GM08714 (cell line): ENCODE data around the gene PALLD.
A peak's percentile ranks its signal among the peaks of the same experiment; 100 is the strongest.
"Not testable (repeated sequence)": the region's sequence is repeated elsewhere in the genome, so short reads cannot be mapped to it uniquely, and the experiment has no call there.

Experiments used
- H3K4me3 ChIP-seq: fragments of 200-500 bp; sonication (Bioruptor generic); 2 replicates; pipeline ENCODE4 v1.5.1; 2014; ENCODE audit warnings: mild to moderate bottlenecking, low read length, inconsistent platforms
- ZNF274 ChIP-seq: IDR thresholded peaks from 2 replicates; pipeline ENCODE4 v1.6.1; 2012; ENCODE audit warnings: mild to moderate bottlenecking, low read depth, low read length

Gene PALLD

DNA sequence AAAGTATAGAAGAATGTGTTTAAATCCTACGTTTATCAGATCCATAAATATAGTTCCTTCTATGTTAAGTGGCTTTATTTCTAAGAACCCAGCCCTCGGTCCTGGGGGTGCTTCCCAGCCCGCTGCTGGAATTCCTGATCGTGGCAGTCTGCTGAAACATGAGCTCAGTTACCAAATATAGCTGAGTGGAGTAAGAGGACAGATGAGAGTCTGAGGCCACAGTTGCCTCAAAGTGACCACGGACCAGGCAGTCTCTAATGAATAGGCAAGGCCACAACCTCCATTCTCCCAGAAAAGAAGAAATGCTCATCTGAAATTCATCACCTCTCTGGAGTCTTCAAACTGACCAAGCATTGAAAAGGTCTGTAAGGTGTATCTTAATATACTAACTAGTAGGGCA is at the start of gene PALLD:
Gene PALLD, plus strand, starts transcription at position 219 of the 400 bp plus-strand sequence.
- H3K4me3 ChIP-seq: no peak within 1 kb of the TSS
- TF ChIP-seq ZNF274: no peak

DNA sequence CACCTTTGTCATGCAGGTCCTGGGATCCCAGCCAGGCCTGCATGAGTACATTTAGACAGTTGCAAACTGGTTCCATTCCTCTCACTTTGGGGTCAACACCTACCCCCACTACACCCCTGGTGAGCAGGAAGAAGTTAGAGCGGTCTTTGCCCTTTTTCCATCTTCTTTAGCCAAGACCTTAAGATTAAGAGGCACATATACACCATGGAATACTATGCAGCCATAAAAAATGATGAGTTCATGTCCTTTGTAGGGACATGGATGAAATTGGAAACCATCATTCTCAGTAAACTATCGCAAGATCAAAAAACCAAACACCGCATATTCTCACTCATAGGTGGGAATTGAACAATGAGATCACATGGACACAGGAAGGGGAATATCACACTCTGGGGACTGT is 47.8 kb upstream of the PALLD start:
- not testable (repeated sequence) for H3K4me3 ChIP-seq

- no peak overlapping the region for H3K4me3 ChIP-seq
- TF ChIP-seq ZNF274: no peak
These were observed 47.0 kb upstream of the PALLD start for GRCh38 chr4:168449719-168450452.

GRCh38 chr4:168451331-168451730 is 45.5 kb upstream of the PALLD start:
- TF ChIP-seq ZNF274: no peak
- no peak overlapping the region for H3K4me3 ChIP-seq

GRCh38 chr4:168451744-168452390 is 45.0 kb upstream of the PALLD start:
- no peak for TF ChIP-seq ZNF274

GRCh38 chr4:168453146-168453545 is 43.7 kb upstream of the PALLD start:
- no peak overlapping the region for H3K4me3 ChIP-seq
- no peak for TF ChIP-seq ZNF274

More at GRCh38 chr4:168451744-168452390, 45.0 kb upstream of the PALLD start:
- no peak overlapping the region for H3K4me3 ChIP-seq

DNA sequence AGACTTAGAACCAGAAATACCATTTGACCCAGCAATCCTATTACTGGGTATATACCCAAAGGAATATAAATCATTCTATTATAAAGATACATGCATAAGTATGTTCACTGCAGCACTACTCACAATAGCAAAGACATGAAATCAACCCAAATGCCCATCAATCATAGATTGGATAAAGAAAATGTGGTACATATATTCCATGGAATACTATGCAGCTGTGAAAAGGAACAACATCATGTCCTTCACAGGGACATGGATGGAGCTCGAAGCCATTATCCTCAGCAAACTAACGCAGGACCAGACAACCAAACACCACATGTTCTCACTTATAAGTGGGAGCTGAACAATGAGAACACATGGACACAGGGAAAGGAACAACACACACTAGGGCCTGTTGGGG is 38.6 kb upstream of the PALLD start:
- not testable (repeated sequence) for H3K4me3 ChIP-seq

DNA sequence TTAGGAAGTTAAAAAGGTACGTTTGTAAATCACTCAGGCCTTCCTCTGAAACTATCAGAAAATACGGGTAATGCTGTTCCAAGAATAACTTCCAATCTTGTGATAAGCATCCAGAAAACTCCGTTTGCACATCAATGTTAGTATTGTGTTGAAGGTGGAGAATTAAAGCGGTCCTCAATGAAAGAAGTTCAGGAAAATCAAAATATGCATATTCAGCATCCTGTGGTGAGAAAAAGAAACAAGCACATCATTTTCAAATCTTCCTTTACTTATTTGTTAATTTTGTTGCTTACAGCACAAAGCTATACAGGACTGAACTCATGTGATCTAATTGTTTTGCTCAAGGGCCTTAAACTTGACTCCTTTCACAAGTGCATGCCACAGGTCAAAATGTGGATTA is 35.0 kb upstream of the PALLD start:
- TF ChIP-seq ZNF274: no peak
- H3K4me3 ChIP-seq: no peak overlapping the region

- no peak for TF ChIP-seq ZNF274
- H3K4me3 ChIP-seq: no peak overlapping the region
These were observed 23.9 kb upstream of the PALLD start for GRCh38 chr4:168472920-168473319.

GRCh38 chr4:168474660-168475320 is 22.1 kb upstream of the PALLD start:
- no peak for TF ChIP-seq ZNF274
- H3K4me3 ChIP-seq: no peak overlapping the region

GRCh38 chr4:168475745-168476144 is 21.1 kb upstream of the PALLD start:
- no peak overlapping the region for H3K4me3 ChIP-seq
- TF ChIP-seq ZNF274: no peak

DNA sequence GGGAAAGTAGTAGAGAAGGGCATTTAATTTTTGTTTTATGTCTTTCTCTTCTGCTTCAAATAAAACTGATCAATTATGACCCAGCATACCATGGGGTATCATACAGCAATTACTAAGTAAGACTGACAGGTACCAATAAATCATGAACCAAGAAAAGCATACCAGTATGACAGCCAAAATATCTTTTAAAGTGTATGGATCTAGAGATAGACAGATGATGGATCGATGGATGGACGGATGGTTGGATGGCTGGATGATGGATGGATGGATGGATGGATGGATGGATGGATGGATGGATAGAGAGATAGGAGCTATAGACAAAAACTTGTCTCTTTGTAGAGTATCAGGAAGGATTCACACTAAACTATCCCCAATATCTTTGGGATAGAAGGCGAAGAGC is 18.0 kb upstream of the PALLD start:
- no peak for TF ChIP-seq ZNF274
- no peak overlapping the region for H3K4me3 ChIP-seq

DNA sequence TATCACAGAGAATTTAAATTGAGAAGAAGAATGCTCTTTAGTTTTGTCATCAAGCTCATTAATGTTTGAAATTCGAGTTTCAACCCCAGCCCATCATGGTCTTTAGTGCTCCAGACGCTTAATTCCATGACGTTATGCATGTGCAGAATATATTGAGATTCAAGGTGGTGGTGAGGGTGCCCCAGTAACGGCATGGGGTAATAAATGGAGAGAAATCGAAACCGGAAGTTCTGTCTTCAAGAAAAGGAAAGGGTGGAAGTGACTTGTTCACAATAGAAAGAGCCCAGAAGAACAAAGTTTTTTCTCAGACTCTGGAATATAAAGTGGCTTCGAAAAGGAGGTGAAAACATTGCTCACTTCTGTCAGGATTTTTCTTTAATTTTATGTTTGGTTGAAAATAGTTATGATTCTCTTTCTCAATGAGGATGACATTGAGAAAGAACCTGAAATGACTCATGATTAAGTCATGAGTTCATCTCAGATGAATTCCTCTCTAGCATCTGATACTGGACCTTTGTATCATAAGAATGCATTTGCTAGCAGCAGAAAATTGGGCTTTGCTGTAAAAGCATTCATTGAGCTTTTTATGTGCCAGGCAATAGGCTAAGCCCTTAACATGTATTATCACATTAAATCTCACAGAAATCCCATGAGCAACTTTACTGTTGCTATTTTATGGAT is 15.8 kb upstream of the PALLD start:
- peak overlapping the region; percentile 67 for H3K4me3 ChIP-seq
- TF ChIP-seq ZNF274: no peak

- no peak for TF ChIP-seq ZNF274
- H3K4me3 ChIP-seq: no peak overlapping the region
These were observed 13.0 kb upstream of the PALLD start for GRCh38 chr4:168483811-168484210.

DNA sequence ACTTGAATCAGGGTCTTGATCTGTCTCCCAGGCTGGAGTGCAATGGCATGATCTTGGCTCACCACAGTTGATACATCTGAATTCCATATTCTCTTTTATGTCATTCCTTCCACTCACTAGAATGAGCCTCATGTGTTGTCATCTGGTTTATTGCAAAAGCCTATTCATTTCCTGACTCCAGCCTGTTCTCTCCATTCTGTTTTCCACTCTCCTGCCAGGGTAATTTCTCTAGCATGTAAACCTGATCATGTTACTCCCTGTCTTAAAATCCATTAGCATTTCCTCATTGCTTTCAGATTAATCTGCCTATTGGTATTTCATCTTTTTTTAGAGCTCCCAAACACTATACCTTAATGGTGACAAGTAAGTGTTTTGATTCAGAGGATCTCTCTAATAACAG is 12.2 kb upstream of the PALLD start:
- TF ChIP-seq ZNF274: no peak
- H3K4me3 ChIP-seq: no peak overlapping the region
